HL-60/S4 (cell line): ENCODE results near the gene CIAO2B.

ENCODE experiments used
- in situ Hi-C: fragments of 300-500 bp; cut with MboI; formaldehyde crosslinking; loops from 2 replicates; pipeline ENCODE4 v1.14.3; 2022; ENCODE audit warnings: low sequenced_read_pairs

CIAO2B gene

GRCh38 chr16:66934138-66934838 lies at the start of gene CIAO2B:
Gene CIAO2B, minus strand, starts transcription at chr16:66934402. Its CDS starts 38 bp downstream, at chr16:66934364.
- in situ Hi-C loops = no loop called here

GRCh38 chr16:66983033-66983432 lies 48.8 kb upstream of the CIAO2B start:
- in situ Hi-C loops = no loop called here

GRCh38 chr16:66979011-66979717 lies 45.0 kb upstream of the CIAO2B start:
- in situ Hi-C loops = no loop called here

- in situ Hi-C loops = no loop called here
These were observed 43.3 kb upstream of the CIAO2B start for GRCh38 chr16:66977341-66978113.

GRCh38 chr16:66976746-66977145 lies 42.5 kb upstream of the CIAO2B start:
- in situ Hi-C loops = no loop called here

- in situ Hi-C loops = no loop called here
These were observed 41.2 kb upstream of the CIAO2B start for GRCh38 chr16:66975302-66975893.

- in situ Hi-C loops = loop anchor here (25.0 kb wide), 1 partner anchor 487 kb away; no protein-coding TSS in a partner anchor
These were observed 40.7 kb upstream of the CIAO2B start for GRCh38 chr16:66974932-66975246.

GRCh38 chr16:66974156-66974931 lies 40.1 kb upstream of the CIAO2B start:
- in situ Hi-C loops = loop anchor here (25.0 kb wide), 1 partner anchor 488 kb away; no protein-coding TSS in a partner anchor

- in situ Hi-C loops = loop anchor here (25.0 kb wide), 1 partner anchor 489 kb away; no protein-coding TSS in a partner anchor
These were observed 39.5 kb upstream of the CIAO2B start for GRCh38 chr16:66973716-66974115.

- in situ Hi-C loops = loop anchor here (25.0 kb wide), 1 partner anchor 489 kb away; no protein-coding TSS in a partner anchor
These were observed 38.8 kb upstream of the CIAO2B start for GRCh38 chr16:66972983-66973382.

- in situ Hi-C loops = loop anchor here (25.0 kb wide), 1 partner anchor 491 kb away; no protein-coding TSS in a partner anchor
These were observed 36.8 kb upstream of the CIAO2B start for GRCh38 chr16:66970775-66971720.

- in situ Hi-C loops = loop anchor here (25.0 kb wide), 1 partner anchor 493 kb away; no protein-coding TSS in a partner anchor
These were observed 34.6 kb upstream of the CIAO2B start for GRCh38 chr16:66968847-66969246.

GRCh38 chr16:66964049-66964448 lies 29.8 kb upstream of the CIAO2B start:
- in situ Hi-C loops = loop anchor here (25.0 kb wide), 1 partner anchor 498 kb away; no protein-coding TSS in a partner anchor

- in situ Hi-C loops = loop anchor here (25.0 kb wide), 1 partner anchor 500 kb away; no protein-coding TSS in a partner anchor
These were observed 27.7 kb upstream of the CIAO2B start for GRCh38 chr16:66961914-66962313.

GRCh38 chr16:66961065-66961744 lies 27.0 kb upstream of the CIAO2B start, which contains the start of gene CES3:
Gene CES3, plus strand, starts transcription at chr16:66961266. Its CDS starts 42 bp downstream, at chr16:66961308.
- in situ Hi-C loops = loop anchor here (25.0 kb wide), 1 partner anchor 501 kb away; no protein-coding TSS in a partner anchor

- in situ Hi-C loops = loop anchor here (25.0 kb wide), 1 partner anchor 502 kb away; no protein-coding TSS in a partner anchor
These were observed 26.1 kb upstream of the CIAO2B start for GRCh38 chr16:66960270-66960669.

GRCh38 chr16:66959704-66960161 lies 25.5 kb upstream of the CIAO2B start:
- in situ Hi-C loops = loop anchor here (25.0 kb wide), 1 partner anchor 503 kb away; no protein-coding TSS in a partner anchor
